Kidney (tissue), 14 donors: ENCODE results near the gene MYCBP2. TPM values are rescaled to one million over a fixed set of nuclear protein-coding genes. Genes with fewer than 3 reads are reported as not detected.

Experiments used
- DNase-seq, 5 donors: peaks; one replicate each; pipeline ENCODE4 v3.0.0-alpha.2; 2013 to 2020
- FAIRE-seq: peaks from 2 replicates; lab custom pipeline; 2012; peaks lifted over from hg19 to GRCh38; lab: Jason Lieb, UNC
- H3K27ac ChIP-seq, 2 donors: one replicate each; pipeline ENCODE4 v1.7.0; 2013; ENCODE audit warnings: low read depth in 2 of 2, low read length in 2 of 2, inconsistent platforms in 1 of 2
- H3K27me3 ChIP-seq: one replicate; pipeline ENCODE4 v1.7.1; 2013; ENCODE audit warnings: low read length, inconsistent platforms; ENCODE audit not compliant: control insufficient read depth, insufficient read depth
- H3K36me3 ChIP-seq, 3 donors: one replicate each; pipeline versions ENCODE4 v1.7.0 to v1.7.1; 2013; ENCODE audit warnings: low read length in 3 of 3, control low read depth in 1 of 3, inconsistent platforms in 1 of 3; ENCODE audit not compliant: insufficient read depth in 3 of 3, control insufficient read depth in 2 of 3
- H3K4me1 ChIP-seq, 3 donors: one replicate each; pipeline versions ENCODE4 v1.7.0 to v1.7.1; 2013; ENCODE audit warnings: low read length in 3 of 3, inconsistent platforms in 1 of 3, low read depth in 1 of 3; ENCODE audit not compliant: control insufficient read depth in 2 of 3, insufficient read depth in 2 of 3
- H3K4me3 ChIP-seq, 3 donors: one replicate each; pipeline versions ENCODE4 v1.7.0 to v1.8.1; 2013; ENCODE audit warnings: low read length in 3 of 3, control low read depth in 1 of 3, inconsistent platforms in 1 of 3
- H3K9ac ChIP-seq, 3 donors: one replicate each; pipeline versions ENCODE4 v1.7.0 to v1.7.1; 2013; ENCODE audit warnings: low read length in 3 of 3, control low read depth in 1 of 3, inconsistent platforms in 1 of 3
- H3K9me3 ChIP-seq, 3 donors: one replicate each; pipeline versions ENCODE4 v1.7.0 to v1.7.1; 2013; ENCODE audit warnings: low read length in 3 of 3, control low read depth in 1 of 3, inconsistent platforms in 1 of 3; ENCODE audit not compliant: control insufficient read depth in 2 of 3, insufficient read depth in 1 of 3
- CTCF ChIP-seq: IDR thresholded peaks from 3 replicates; pipeline ENCODE4 v1.5.1; 2012; ENCODE audit warnings: mild to moderate bottlenecking, moderate library complexity, borderline replicate concordance; ENCODE audit not compliant: insufficient read depth; ENCODE audit errors: extremely low read depth
- intact Hi-C: fragments of 100-400 bp; cut with DNase I; formaldehyde crosslinking; loops from one replicate; pipeline ENCODE4 v1.11.1; 2022
- polyA plus RNA-seq: library from polyadenylated mRNA; stranded (reverse); fragments of 350-450 nt; fragmentation: Illumina TruSeq; extraction: RNeasy Lipid Tissue Mini Kit (QIAGEN cat#74804); gene quantifications from one replicate; pipeline ENCODE4 v1.2.3, GENCODE V29; 2014; ENCODE audit warnings: low read depth, low replicate concordance; ENCODE audit not compliant: insufficient read depth
- total RNA-seq: library from RNA; stranded (reverse); fragmentation: NEBNext Ultra II Directional; extraction: Animal tissue kit (Norgen Biotek cat#: 25700); gene quantifications from one replicate; pipeline ENCODE4 v1.2.1, GENCODE V29; 2021
- donor health status: control.
- donor health status: control.
- donor health status: control.
- donor health status: control.
- donor health status: control.
- donor health status: DM: yes; HTN: yes; CAD: no.
- donor health status: Normal renal cell carcinoma (clear cell type).

The MYCBP2 gene
- total and polyA plus RNA-seq, 2 donors from 2014 or later: 14.5 to 96.4 TPM

GRCh38 chr13:77299587-77299986 is 27.3 kb downstream of the MYCBP2 start:
- intact Hi-C loops: no loop called here
- DNase-seq: no peak
- FAIRE-seq: peak; percentile 39
- H3K4me1 ChIP-seq: no peaks in the 10 kb centered on the region
- no peaks in the 10 kb centered on the region for H3K36me3 ChIP-seq
- no peak overlapping the region for H3K9ac ChIP-seq
- peaks cover 0 to 3% (median 0%) of the 10 kb centered on the region in 3 donors for H3K9me3 ChIP-seq
- H3K27ac ChIP-seq: no peak overlapping the region
- no peak for TF ChIP-seq CTCF
- no peak overlapping the region for H3K4me3 ChIP-seq
- no peaks in the 10 kb centered on the region for H3K27me3 ChIP-seq

GRCh38 chr13:77298426-77298825 is 28.5 kb downstream of the MYCBP2 start:
- no peak for FAIRE-seq
- H3K4me1 ChIP-seq: no peaks in the 10 kb centered on the region
- no peak for TF ChIP-seq CTCF
- H3K9me3 ChIP-seq: no peaks in the 10 kb centered on the region
- H3K4me3 ChIP-seq: no peak overlapping the region
- no peak overlapping the region for H3K9ac ChIP-seq
- H3K36me3 ChIP-seq: no peaks in the 10 kb centered on the region
- H3K27me3 ChIP-seq: no peaks in the 10 kb centered on the region
- no peak overlapping the region for H3K27ac ChIP-seq
- intact Hi-C loops: no loop called here
- no peak for DNase-seq

- FAIRE-seq (no peak), DNase-seq (peak in 2 of 5 donors; percentile 13 to 19)
- TF ChIP-seq CTCF: no peak
- peaks cover 4 to 7% (median 5%) of the 10 kb centered on the region in 3 donors for H3K36me3 ChIP-seq
- no peak overlapping the region for H3K4me3 ChIP-seq
- intact Hi-C loops: no loop called here
- H3K9me3 ChIP-seq: peaks cover 0 to 4% (median 0%) of the 10 kb centered on the region in 3 donors
- no peak overlapping the region for H3K27ac ChIP-seq
- H3K27me3 ChIP-seq: no peaks in the 10 kb centered on the region
- no peak overlapping the region for H3K9ac ChIP-seq
- H3K4me1 ChIP-seq: no peaks in the 10 kb centered on the region
These were observed 35.1 kb downstream of the MYCBP2 start for GRCh38 chr13:77291774-77292173.

GRCh38 chr13:77290342-77290741 is 36.6 kb downstream of the MYCBP2 start:
- Histone ChIP-seq H3K27ac (no peak overlapping the region), H3K27me3 (no peaks in the 10 kb centered on the region), H3K36me3 (peaks cover 4 to 7% (median 5%) of the 10 kb centered on the region in 3 donors), H3K9ac (no peak overlapping the region), H3K4me3 (no peak overlapping the region), H3K4me1 (no peaks in the 10 kb centered on the region), H3K9me3 (peaks cover 0 to 4% (median 0%) of the 10 kb centered on the region in 3 donors)
- DNase-seq (no peak), FAIRE-seq (no peak)
- TF ChIP-seq CTCF: no peak
- intact Hi-C loops: no loop called here
